ENCODE measurements around the gene LY86. TPM values are rescaled to one million over a fixed set of nuclear protein-coding genes. Genes with fewer than 3 reads are reported as not detected.

LY86 gene
- total and polyA plus RNA-seq, 9 of the 15 experiments (the other 6 are each of a cell fraction or from before 2014, with no cell fraction given): 0.08 to 0.20 TPM; not detected in 7

DNA sequence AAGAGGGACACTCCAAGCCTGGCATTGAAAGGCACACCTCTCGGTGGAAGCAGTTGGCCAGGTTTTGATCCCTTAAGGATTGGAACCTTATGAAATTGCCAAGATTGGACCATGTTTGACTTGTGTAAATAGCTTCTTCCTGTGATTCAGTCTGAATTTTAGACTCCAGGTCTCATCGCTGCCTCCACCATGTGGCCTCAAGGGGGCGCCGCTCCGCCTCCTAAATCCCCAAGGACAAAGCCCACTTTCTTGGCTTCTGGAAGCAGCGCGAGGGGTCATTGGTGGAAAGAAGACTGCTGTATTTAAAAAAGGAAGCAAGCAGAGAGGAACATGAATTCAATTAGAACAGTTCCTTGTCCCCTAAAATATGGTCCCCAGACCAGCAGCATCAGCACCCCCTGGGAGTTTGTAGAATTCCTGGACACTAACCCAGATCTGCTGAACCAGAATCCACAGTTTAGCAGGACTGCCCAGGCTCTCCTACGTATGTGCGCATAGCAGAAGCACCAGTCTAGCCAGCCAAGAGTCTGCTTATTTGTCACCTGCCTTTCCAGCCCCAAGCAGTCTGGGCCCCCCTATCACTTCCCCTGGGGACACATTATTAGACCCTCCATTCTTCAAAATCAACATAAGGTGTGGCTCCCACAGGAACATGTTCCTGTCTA is 108.5 kb downstream of the LY86 start (continued):
- TF ChIP-seq CLOCK (CRISPR knock-in tag; IDR thresholded peaks at IDR 0.05; ENCODE audit: borderline replicate concordance) (no peak), ZNF592 (IDR thresholded peaks at IDR 0.05) (0 out of 2 replicates have a peak, but pooled peaks have one; percentile 46), ZC3H8 (IDR thresholded peaks at IDR 0.05) (no peak), HDAC2 (IDR thresholded peaks at IDR 0.05) (no peak), JUND (IDR thresholded peaks at IDR 0.05; ENCODE audit: borderline replicate concordance, low read depth, low read length) (peak; percentile 60; the same call in 1 of the 2 replicates), JUND (tag; IDR thresholded peaks at IDR 0.05; ENCODE audit: borderline replicate concordance, low read depth, low read length) (peak; percentile 27; the same call in 1 of the 3 replicates), HDGF (IDR thresholded peaks at IDR 0.05) (no peak), ZNF318 (IDR thresholded peaks at IDR 0.05; ENCODE audit: borderline replicate concordance in 1 of 2, low read depth in 1 of 2) (no peak), MTA3 (IDR thresholded peaks at IDR 0.05; ENCODE audit: borderline replicate concordance) (no peak; the same call in 1 of the 2 replicates), ZNF408 (CRISPR knock-in tag; IDR thresholded peaks at IDR 0.05; ENCODE audit: low read depth) (no peak), ZNF79 (CRISPR knock-in tag; IDR thresholded peaks at IDR 0.05; ENCODE audit: low read depth) (no peak)
